Measurements from ENCODE around the gene ACRBP. TPM values are rescaled to one million over a fixed set of nuclear protein-coding genes. Genes with fewer than 3 reads are reported as not detected.

Gene ACRBP
- total RNA-seq, 1 donor from 2014 or later, result 0.75 TPM

DNA sequence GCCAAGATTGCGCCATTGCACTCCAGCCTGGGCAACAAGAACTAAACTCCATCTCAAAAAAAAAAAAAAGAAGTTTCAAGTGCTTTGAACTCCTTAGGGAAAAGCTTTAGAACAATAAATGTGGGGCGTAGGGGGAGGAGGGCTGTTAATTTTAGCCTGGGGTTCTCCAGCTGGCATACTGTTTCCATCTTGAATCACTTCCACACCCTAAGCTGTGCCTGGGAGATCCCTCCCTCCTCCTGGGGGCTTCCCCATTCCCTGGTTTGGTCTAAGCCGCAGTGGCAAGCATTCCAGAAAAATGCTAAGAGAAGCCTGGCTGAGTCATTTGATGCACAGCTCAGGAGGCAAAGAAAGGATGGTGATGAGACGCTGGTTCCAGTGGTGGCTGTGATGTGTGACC lies 44.2 kb upstream of the ACRBP start:
- no peaks in the 10 kb centered on the region for H3K36me3 ChIP-seq (ENCODE audit: control insufficient read depth, insufficient read depth, low read length)
- TF ChIP-seq, protein P1, sequence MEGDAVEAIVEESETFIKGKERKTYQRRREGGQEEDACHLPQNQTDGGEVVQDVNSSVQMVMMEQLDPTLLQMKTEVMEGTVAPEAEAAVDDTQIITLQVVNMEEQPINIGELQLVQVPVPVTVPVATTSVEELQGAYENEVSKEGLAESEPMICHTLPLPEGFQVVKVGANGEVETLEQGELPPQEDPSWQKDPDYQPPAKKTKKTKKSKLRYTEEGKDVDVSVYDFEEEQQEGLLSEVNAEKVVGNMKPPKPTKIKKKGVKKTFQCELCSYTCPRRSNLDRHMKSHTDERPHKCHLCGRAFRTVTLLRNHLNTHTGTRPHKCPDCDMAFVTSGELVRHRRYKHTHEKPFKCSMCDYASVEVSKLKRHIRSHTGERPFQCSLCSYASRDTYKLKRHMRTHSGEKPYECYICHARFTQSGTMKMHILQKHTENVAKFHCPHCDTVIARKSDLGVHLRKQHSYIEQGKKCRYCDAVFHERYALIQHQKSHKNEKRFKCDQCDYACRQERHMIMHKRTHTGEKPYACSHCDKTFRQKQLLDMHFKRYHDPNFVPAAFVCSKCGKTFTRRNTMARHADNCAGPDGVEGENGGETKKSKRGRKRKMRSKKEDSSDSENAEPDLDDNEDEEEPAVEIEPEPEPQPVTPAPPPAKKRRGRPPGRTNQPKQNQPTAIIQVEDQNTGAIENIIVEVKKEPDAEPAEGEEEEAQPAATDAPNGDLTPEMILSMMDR (IDR thresholded peaks at IDR 0.05; ENCODE audit: insufficient read depth, low read length, poor library complexity, severe bottlenecking), result no peak
- H3K4me3 ChIP-seq (ENCODE audit: low read depth, low read length), result no peak overlapping the region
- H3K27me3 ChIP-seq (ENCODE audit: control insufficient read depth, insufficient read depth, low read length), result no peaks in the 10 kb centered on the region
- DNase-seq (ENCODE audit: low read depth), result no peak

DNA sequence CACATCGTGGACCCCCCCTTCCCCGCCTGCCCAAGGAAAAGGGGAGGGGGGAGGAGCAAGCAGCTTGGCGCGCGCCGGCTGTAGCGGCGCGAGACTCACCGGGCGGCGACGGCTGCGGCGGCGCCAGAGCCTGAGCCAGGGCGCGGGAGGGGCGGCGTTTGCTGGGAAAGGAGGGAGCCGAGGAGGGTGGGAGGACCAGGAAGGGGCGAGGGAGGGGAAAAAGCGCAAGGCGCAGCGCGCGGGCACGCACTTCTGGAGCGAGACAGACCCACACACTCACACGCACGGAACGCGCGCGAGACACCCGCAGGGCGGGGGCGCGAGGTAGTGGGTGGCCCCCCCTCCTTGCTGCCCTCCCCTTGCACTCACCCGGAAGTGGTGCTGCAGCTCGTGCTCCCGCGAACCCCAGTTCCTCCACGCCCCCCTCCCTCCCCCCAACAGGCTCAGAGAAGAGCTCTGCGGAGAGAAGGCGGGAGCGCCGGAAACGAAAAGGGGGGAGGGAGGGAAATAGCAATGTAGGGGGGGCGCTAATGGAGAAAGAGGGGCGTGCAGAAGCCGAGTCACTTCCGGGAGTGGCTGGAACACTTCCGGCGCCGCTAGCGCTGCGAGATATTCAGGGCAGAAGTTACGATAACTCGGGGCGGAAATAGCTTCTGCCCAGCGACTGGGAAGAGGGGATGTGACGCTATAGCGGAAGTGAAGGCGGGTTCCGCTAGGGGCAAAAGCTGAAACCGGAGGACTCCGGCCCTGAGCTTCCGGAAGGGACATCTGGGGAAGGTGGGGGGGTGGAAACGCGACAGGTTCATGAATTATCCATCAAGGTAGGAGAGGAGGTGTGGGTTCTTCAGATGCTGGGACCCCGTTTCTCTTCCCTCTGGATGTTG lies 42.0 kb upstream of the ACRBP start, which contains the start of gene ZNF384:
TSS of gene ZNF384 (minus strand) at position 377 of the 884 bp plus-strand sequence. CDS start 9,855 bp downstream, outside the sequence.
- peak; percentile 98 for DNase-seq (ENCODE audit: low read depth)
- TF ChIP-seq, protein P1 (IDR thresholded peaks at IDR 0.05; ENCODE audit: insufficient read depth, low read length, poor library complexity, severe bottlenecking), result no peak
- H3K27me3 ChIP-seq (ENCODE audit: control insufficient read depth, insufficient read depth, low read length), result no peaks in the 10 kb centered on the region
- peak within 1 kb of the TSS; percentile 61 for H3K4me3 ChIP-seq (ENCODE audit: low read depth, low read length)
- H3K36me3 ChIP-seq (ENCODE audit: control insufficient read depth, insufficient read depth, low read length), result no peaks in the 10 kb centered on the region

DNA sequence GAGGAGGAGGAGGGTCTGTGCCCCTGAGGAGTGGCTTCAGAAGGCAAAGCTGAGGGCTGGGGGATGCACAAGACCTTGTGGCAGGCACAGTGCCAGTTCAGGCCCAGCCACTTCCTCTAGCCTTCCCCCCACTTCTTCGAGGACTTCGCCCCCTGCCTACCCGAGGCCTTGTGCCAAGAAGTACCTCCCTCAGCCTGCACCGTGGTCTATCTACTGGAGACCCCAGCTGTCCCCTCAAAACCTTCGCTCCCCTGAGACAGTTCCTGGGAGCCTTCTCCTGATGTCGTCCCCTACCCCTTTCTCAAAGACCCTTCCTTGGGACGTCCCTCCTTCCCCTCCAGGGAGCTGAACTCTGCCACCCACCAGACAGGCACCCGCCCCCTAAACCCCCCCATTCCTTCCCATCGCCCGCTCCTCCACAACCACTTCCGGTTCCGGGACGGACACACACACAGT lies 41.3 kb upstream of the ACRBP start:
- peak overlapping the region; percentile 61 for H3K4me3 ChIP-seq (ENCODE audit: low read depth, low read length)
- TF ChIP-seq, protein P1 (IDR thresholded peaks at IDR 0.05; ENCODE audit: insufficient read depth, low read length, poor library complexity, severe bottlenecking), result no peak
- no peak for DNase-seq (ENCODE audit: low read depth)
- no peaks in the 10 kb centered on the region for H3K27me3 ChIP-seq (ENCODE audit: control insufficient read depth, insufficient read depth, low read length)
- no peaks in the 10 kb centered on the region for H3K36me3 ChIP-seq (ENCODE audit: control insufficient read depth, insufficient read depth, low read length)

DNA sequence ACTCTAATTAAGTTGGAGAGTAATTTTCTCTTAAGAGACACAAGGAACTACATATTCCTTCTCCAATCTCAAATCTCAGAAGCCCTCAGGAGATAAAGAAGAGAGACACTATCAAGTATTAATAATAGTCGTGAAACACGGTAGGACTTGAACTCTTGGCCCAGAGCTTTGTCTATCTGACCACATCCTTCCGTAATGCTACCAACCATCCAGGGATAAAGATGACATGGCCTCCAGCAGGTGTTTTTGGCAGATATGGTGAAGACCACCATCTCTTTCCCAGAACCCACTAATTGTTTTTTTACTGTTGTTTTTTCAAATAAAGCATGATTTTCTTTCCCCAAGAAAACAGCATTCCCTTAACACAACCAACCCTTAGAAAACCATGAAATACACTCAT lies 38.6 kb upstream of the ACRBP start:
- TF ChIP-seq, protein P1 (IDR thresholded peaks at IDR 0.05; ENCODE audit: insufficient read depth, low read length, poor library complexity, severe bottlenecking), result no peak
- no peak for DNase-seq (ENCODE audit: low read depth)
- Histone ChIP-seq H3K4me3 (ENCODE audit: low read depth, low read length) (no peak overlapping the region), H3K36me3 (ENCODE audit: control insufficient read depth, insufficient read depth, low read length) (no peaks in the 10 kb centered on the region), H3K27me3 (ENCODE audit: control insufficient read depth, insufficient read depth, low read length) (no peaks in the 10 kb centered on the region)

DNA sequence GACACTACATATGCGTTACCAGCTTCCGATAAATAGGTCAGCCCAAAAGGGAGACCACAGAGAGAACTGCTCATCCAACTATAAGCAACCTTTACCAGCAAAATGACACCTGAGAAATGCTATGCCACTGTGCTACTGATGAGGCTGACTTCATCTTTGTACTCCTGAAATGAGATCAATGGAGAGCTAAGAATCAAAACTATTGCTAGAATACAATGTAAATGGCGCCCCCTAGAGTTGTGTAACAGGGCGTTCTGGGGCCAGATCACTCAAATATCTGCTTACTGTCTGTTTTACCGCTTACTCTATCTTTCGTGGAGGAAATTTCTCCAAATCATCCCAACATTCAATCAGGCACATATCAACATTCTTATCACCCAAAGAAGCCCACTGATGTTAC lies 37.4 kb upstream of the ACRBP start:
- no peak overlapping the region for H3K4me3 ChIP-seq (ENCODE audit: low read depth, low read length)
- H3K27me3 ChIP-seq (ENCODE audit: control insufficient read depth, insufficient read depth, low read length), result no peaks in the 10 kb centered on the region
- TF ChIP-seq, protein P1 (IDR thresholded peaks at IDR 0.05; ENCODE audit: insufficient read depth, low read length, poor library complexity, severe bottlenecking), result peak; percentile 50
- no peak for DNase-seq (ENCODE audit: low read depth)
- no peaks in the 10 kb centered on the region for H3K36me3 ChIP-seq (ENCODE audit: control insufficient read depth, insufficient read depth, low read length)

Data from kidney epithelial cell (primary cell).